Breast epithelium (tissue), 4 donors: ENCODE data around the gene SORT1. TPM values are rescaled to one million over a fixed set of nuclear protein-coding genes. Genes with fewer than 3 reads are reported as not detected.

Experiments used
- DNase-seq, 2 donors: peaks; one replicate each; pipeline ENCODE4 v3.0.0-alpha.2; 2019; ENCODE audit warnings: low spot score in 2 of 2
- H3K27ac ChIP-seq, 2 donors: fragments of 200-600 bp; sonication (generic) in 1 of 2; one replicate each; pipeline ENCODE4 v1.5.1; 2016 to 2019; ENCODE audit warnings: mild to moderate bottlenecking in 1 of 2
- H3K27me3 ChIP-seq, 2 donors: fragments of 200-600 bp; sonication (generic) in 1 of 2; one replicate each; pipeline versions ENCODE4 v1.5.1 to v1.6.0; 2017 to 2019; ENCODE audit warnings: control low read depth in 1 of 2, mild to moderate bottlenecking in 1 of 2
- H3K36me3 ChIP-seq: fragments of 200-600 bp; one replicate; pipeline ENCODE4 v1.5.1; 2019
- H3K4me1 ChIP-seq, 2 donors: fragments of 200-600 bp; sonication (generic); one replicate each; pipeline ENCODE4 v1.5.1; 2016 to 2019; ENCODE audit warnings: control low read depth in 1 of 2
- H3K4me3 ChIP-seq, 3 donors: fragments of 200-600 bp; sonication (generic); 1 replicate in 2 of 3; 2 replicates in 1 of 3; pipeline ENCODE4 v1.5.1; 2016 to 2019; ENCODE audit warnings: mild to moderate bottlenecking in 3 of 3, moderate library complexity in 2 of 3
- H3K9me3 ChIP-seq, 2 donors: fragments of 200-600 bp; sonication (generic) in 1 of 2; one replicate each; pipeline ENCODE4 v1.5.1; 2016 to 2019; ENCODE audit warnings: control low read depth in 1 of 2
- POLR2A ChIP-seq: fragments of 450-650 bp; IDR thresholded peaks from one replicate; pipeline ENCODE4 v1.6.1; 2016; ENCODE audit warnings: antibody characterized with exemption, mild to moderate bottlenecking, moderate library complexity
- POLR2AphosphoS5 ChIP-seq, 3 donors: sonication (generic); formaldehyde crosslinking; IDR thresholded peaks; one replicate each; pipeline ENCODE4 v1.6.1; 2017; ENCODE audit warnings: antibody characterized with exemption in 3 of 3
- intact Hi-C: fragments of 100-400 bp; cut with DNase I; formaldehyde crosslinking; loops from one replicate; pipeline ENCODE4 v1.15.1; 2023; ENCODE audit warnings: low total_unique reads
- total RNA-seq, 3 donors: library from RNA; depleted of rRNA; stranded (reverse); fragments of >200 nt; gene quantifications; one replicate each; pipeline ENCODE4 v1.1.0, GENCODE V29; 2016
- TF ChIP-seq, protein P1 (sequence below), 3 donors: fragments of 450-650 bp; IDR thresholded peaks; one replicate each; pipeline ENCODE4 v1.5.1; 2016 to 2017; ENCODE audit warnings: antibody characterized with exemption in 3 of 3, mild to moderate bottlenecking in 3 of 3, moderate library complexity in 3 of 3

Gene SORT1
- total RNA-seq, 3 donors from 2014 or later = 51.1 to 135 (median 69.8) TPM

DNA sequence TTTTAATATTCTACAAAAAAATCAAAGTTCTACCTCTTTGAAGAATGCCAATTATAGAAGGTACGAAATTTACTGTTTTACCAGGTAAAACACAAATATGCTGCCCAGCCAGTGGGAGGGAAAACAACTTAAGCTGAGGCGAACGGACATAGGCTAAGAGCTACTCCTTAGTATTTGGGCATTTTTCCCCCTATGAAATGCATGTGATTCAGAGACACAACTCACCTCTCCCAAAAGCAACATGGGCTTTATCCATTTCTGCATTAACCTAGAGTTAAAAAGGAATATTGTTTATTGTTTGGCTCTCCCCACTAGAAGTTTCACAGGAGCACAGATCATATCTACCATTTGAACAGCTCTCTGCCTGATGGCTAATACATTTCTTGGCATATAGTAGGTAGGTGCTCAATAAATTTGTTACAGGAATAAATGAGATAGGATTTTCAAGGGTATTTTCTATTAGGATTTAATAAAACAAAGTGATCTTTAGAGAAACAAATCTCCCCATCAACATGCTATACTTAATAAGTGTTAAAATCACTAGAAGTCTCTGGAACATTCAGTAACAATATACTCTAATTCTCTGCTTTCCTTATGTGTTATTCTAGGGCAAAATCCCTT is 2.4 kb upstream of the SORT1 start:
- Histone ChIP-seq H3K36me3 (no peaks in the 10 kb centered on the region), H3K4me3 (no peak overlapping the region), H3K9me3 (no peaks in the 10 kb centered on the region), H3K27me3 (no peaks in the 10 kb centered on the region), H3K27ac (no peak overlapping the region), H3K4me1 (peaks cover 0 to 9% of the 10 kb centered on the region in 2 donors)
- DNase-seq = no peak
- intact Hi-C loops = loop anchor here (10.0 kb wide), 2 partner anchors 135 to 585 kb away; no protein-coding TSS in a partner anchor
- TF ChIP-seq POLR2AphosphoS5 (IDR thresholded peaks at IDR 0.05) (no peak), POLR2A (no peak)
- TF ChIP-seq, protein P1, sequence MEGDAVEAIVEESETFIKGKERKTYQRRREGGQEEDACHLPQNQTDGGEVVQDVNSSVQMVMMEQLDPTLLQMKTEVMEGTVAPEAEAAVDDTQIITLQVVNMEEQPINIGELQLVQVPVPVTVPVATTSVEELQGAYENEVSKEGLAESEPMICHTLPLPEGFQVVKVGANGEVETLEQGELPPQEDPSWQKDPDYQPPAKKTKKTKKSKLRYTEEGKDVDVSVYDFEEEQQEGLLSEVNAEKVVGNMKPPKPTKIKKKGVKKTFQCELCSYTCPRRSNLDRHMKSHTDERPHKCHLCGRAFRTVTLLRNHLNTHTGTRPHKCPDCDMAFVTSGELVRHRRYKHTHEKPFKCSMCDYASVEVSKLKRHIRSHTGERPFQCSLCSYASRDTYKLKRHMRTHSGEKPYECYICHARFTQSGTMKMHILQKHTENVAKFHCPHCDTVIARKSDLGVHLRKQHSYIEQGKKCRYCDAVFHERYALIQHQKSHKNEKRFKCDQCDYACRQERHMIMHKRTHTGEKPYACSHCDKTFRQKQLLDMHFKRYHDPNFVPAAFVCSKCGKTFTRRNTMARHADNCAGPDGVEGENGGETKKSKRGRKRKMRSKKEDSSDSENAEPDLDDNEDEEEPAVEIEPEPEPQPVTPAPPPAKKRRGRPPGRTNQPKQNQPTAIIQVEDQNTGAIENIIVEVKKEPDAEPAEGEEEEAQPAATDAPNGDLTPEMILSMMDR (IDR thresholded peaks at IDR 0.05) = no peak

DNA sequence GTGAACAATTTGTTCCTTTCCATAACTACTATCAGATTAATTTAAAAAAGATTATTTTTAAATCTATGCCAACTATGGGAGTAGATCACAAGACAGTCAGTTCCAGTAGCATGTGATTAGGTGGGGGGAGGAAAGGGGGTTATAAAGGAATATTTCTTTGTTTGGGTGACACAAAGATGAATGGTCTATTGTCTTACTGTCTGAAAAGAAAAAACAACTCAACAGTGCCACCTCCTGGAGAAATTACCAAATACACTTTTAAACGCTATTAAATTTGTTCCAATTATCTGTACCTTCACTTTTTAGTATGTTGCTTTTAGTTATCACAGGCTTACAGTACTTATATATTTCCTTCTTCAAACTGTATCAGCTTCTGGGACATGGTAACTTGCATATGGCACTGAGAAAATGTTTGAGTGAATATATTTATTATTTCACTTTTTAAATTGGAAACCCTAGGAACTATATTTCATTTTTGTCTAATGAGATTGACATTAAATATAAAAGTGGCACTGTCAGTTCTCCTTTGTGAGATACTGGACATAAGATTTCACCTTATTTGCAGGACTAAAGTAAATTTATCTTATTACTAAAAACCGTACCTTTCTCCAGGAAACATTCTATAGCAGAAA is 1.7 kb upstream of the SORT1 start:
- Histone ChIP-seq H3K27ac (no peak overlapping the region), H3K9me3 (no peaks in the 10 kb centered on the region), H3K27me3 (no peaks in the 10 kb centered on the region), H3K4me3 (no peak overlapping the region), H3K36me3 (no peaks in the 10 kb centered on the region), H3K4me1 (peaks cover 0 to 9% of the 10 kb centered on the region in 2 donors)
- DNase-seq = no peak
- intact Hi-C loops = no loop called here
- TF ChIP-seq POLR2A = no peak
- TF ChIP-seq POLR2AphosphoS5 (IDR thresholded peaks at IDR 0.05) = no peak
- TF ChIP-seq, protein P1 (IDR thresholded peaks at IDR 0.05) = peak; percentile 70 to 82 (median 79)

DNA sequence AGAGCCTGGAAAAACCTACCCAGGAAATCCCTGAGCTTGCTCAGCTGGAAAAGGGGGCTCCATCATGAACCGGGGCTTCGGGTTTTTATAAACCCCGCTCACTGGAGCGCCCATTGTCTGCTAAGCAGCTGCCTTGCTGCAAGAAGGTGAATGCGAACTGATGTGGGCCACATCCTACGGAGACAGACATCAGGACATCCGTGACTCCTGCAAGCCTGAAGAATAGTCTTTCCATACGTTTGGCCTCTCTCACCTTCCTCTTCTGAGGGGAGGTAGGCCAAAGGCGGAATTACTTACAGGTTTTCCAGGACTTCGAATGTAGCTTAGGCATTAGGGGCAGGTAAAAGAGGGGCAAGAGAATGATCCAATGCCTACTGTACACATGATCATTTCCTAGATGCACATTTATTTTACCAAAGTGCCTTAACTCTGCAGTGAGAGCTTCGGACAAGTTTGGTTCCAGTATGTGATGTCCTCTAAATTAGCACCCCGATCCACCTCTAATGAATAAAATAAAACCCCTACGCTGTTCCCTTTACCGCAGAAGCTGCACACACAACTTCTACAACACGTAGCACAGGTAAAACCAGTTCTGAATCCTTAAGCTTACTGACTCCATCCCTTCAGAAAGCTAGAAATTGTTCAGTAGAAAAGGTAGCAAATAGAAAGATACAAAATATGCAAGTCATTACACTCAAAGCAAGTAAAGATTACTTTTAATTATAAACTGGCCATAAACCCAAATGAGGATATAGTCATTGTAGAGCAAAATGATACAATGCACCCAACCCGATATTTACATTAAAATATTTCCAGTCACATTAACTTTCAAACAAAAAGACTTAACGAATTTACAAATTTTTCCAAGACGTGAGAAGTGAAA is 866 bp upstream of the SORT1 start:
- peak overlapping the region; percentile 68 to 81 for H3K27ac ChIP-seq

DNA sequence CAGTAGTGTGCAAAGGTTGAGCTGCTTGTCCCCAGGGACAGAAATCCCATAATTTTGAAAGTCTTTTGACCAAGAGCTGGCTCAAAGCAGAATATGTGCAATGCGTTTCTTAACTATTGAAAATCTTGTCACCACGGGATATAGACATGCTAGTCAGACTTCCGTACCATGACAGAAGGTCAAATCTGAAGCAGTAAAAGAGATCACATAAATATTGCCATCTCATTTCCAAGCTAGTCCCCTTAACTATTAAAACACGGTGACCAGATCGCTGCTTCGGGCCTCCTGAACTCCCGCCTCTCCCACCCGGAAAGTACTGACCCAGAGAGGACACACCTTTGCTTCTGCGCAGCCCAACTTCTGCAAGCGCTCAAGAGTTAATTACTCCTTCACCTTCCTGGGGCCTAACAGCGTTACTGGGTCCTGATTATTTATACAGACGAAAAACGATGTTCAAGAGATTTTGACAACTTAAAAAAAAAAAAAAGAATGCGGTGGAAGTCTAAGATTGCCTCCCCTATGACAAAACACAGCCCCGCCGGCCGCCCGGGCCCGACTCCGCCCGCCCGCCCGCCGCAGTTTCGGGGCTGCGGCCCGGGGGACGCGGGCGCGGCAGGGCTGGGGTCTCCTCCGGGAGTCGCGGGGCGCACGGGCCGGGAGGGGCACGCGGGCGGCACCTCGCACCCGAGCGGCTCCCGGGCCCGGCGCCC is 692 bp downstream of the SORT1 start:
- no peak for DNase-seq
- TF ChIP-seq POLR2A (no peak), POLR2AphosphoS5 (IDR thresholded peaks at IDR 0.05) (no peak)
- TF ChIP-seq, protein P1 (IDR thresholded peaks at IDR 0.05) = no peak
- Histone ChIP-seq H3K27ac (peak overlapping the region; percentile 68 to 81), H3K9me3 (no peaks in the 10 kb centered on the region), H3K27me3 (no peaks in the 10 kb centered on the region), H3K4me1 (peaks cover 0 to 9% of the 10 kb centered on the region in 2 donors), H3K36me3 (no peaks in the 10 kb centered on the region), H3K4me3 (peak overlapping the region; percentile 54 to 85 (median 66))
- intact Hi-C loops = no loop called here

More for the DNA sequence above, 866 bp upstream of the SORT1 start:
- H3K4me1 ChIP-seq = peaks cover 0 to 9% of the 10 kb centered on the region in 2 donors
- H3K4me3 ChIP-seq = peak overlapping the region; percentile 54 to 85 (median 66)
- no peaks in the 10 kb centered on the region for H3K9me3 ChIP-seq
- intact Hi-C loops = no loop called here
- TF ChIP-seq POLR2AphosphoS5 (IDR thresholded peaks at IDR 0.05) (no peak), POLR2A (no peak)
- TF ChIP-seq, protein P1 (IDR thresholded peaks at IDR 0.05) = no peak
- DNase-seq = no peak
- no peaks in the 10 kb centered on the region for H3K36me3 ChIP-seq
- no peaks in the 10 kb centered on the region for H3K27me3 ChIP-seq
